Activated CD8-positive, alpha-beta memory T cell treated with anti-CD3 and anti-CD28 coated beads for 48 hours (primary cell): ENCODE measurements around the gene CTSH.
A peak's percentile ranks its signal among the peaks of the same experiment; 100 is the strongest.
"Not testable (repeated sequence)": the region's sequence is repeated elsewhere in the genome, so short reads cannot be mapped to it uniquely, and the experiment has no call there.

Source experiments
- DNase-seq, 3 experiments: peaks; one replicate each; pipeline ENCODE4 v3.0.0-alpha.2; 2020; ENCODE audit warnings: low read depth in 2 of 3, low spot score in 2 of 3

The CTSH gene

GRCh38 chr15:78893538-78893937 lies 51.3 kb downstream of the CTSH start:
- DNase-seq = no peak

- no peak for DNase-seq
Measured at GRCh38 chr15:78889000-78889399, 55.8 kb downstream of the CTSH start.

GRCh38 chr15:78881681-78882080 lies 63.2 kb downstream of the CTSH start:
- DNase-seq = no peak

- DNase-seq = no peak
Measured at GRCh38 chr15:78880813-78881212, 64.0 kb downstream of the CTSH start.

- no peak for DNase-seq
Measured at GRCh38 chr15:78880242-78880533, 64.7 kb downstream of the CTSH start.

GRCh38 chr15:78879517-78880241 lies 65.2 kb downstream of the CTSH start:
- DNase-seq = no peak

GRCh38 chr15:78878356-78878755 lies 66.5 kb downstream of the CTSH start:
- no peak for DNase-seq

- DNase-seq = not testable (repeated sequence)
Measured at GRCh38 chr15:78876954-78877353, 67.9 kb downstream of the CTSH start.

GRCh38 chr15:78875107-78875914 lies 69.5 kb downstream of the CTSH start:
- no peak for DNase-seq

- no peak for DNase-seq
Measured at GRCh38 chr15:78873793-78874765, 70.8 kb downstream of the CTSH start.

GRCh38 chr15:78872972-78873792 lies 71.7 kb downstream of the CTSH start:
- peak; percentile 70 to 76 (median 75) for DNase-seq

- DNase-seq = peak; percentile 83 to 96 (median 85)
Measured at GRCh38 chr15:78872155-78872971, 72.5 kb downstream of the CTSH start, which contains the start of gene MORF4L1. Gene MORF4L1, plus strand, starts transcription at chr15:78872890. Its CDS starts 128 bp downstream, at chr15:78873018.

- not testable (repeated sequence) for DNase-seq
Measured at GRCh38 chr15:78871483-78872127, 73.2 kb downstream of the CTSH start.
